GM21447 (cell line): Measurements from ENCODE around the gene MINDY4.

ENCODE experiments used
- ATAC-seq: cut with Tn5 transposase; IDR thresholded peaks from one replicate; pipeline ENCODE4 v1.9.1; 2021; ENCODE audit not compliant: unreplicated experiment

The MINDY4 gene

GRCh38 chr7:30771174-30771879 lies at the start of gene MINDY4:
Gene MINDY4, plus strand, starts transcription at chr7:30771417. Its CDS starts 77 bp downstream, at chr7:30771494.
- ATAC-seq: peak; percentile 73

- no peak for ATAC-seq
Observed at GRCh38 chr7:30722187-30722586, 49.0 kb upstream of the MINDY4 start.

GRCh38 chr7:30722671-30723070 lies 48.5 kb upstream of the MINDY4 start:
- no peak for ATAC-seq

GRCh38 chr7:30723776-30724175 lies 47.4 kb upstream of the MINDY4 start:
- no peak for ATAC-seq

- ATAC-seq: no peak
Observed at GRCh38 chr7:30726296-30727006, 44.8 kb upstream of the MINDY4 start.

- ATAC-seq: peak; percentile 57
Observed at GRCh38 chr7:30727061-30727945, 43.9 kb upstream of the MINDY4 start.

- ATAC-seq: no peak
Observed at GRCh38 chr7:30728591-30729100, 42.6 kb upstream of the MINDY4 start.

- ATAC-seq: no peak
Observed at GRCh38 chr7:30729642-30730041, 41.6 kb upstream of the MINDY4 start.

- no peak for ATAC-seq
Observed at GRCh38 chr7:30730097-30730496, 41.1 kb upstream of the MINDY4 start.

- ATAC-seq: no peak
Observed at GRCh38 chr7:30730996-30731395, 40.2 kb upstream of the MINDY4 start.

- no peak for ATAC-seq
Observed at GRCh38 chr7:30731581-30731980, 39.6 kb upstream of the MINDY4 start.

GRCh38 chr7:30732606-30733005 lies 38.6 kb upstream of the MINDY4 start:
- ATAC-seq: no peak

- no peak for ATAC-seq
Observed at GRCh38 chr7:30733216-30733615, 38.0 kb upstream of the MINDY4 start.

GRCh38 chr7:30733691-30734090 lies 37.5 kb upstream of the MINDY4 start:
- ATAC-seq: no peak

- ATAC-seq: no peak
Observed at GRCh38 chr7:30734497-30734896, 36.7 kb upstream of the MINDY4 start.

GRCh38 chr7:30735631-30736030 lies 35.6 kb upstream of the MINDY4 start:
- no peak for ATAC-seq

- ATAC-seq: no peak
Observed at GRCh38 chr7:30736291-30736690, 34.9 kb upstream of the MINDY4 start.

GRCh38 chr7:30738026-30738915 lies 32.9 kb upstream of the MINDY4 start:
- ATAC-seq: no peak

GRCh38 chr7:30739691-30740090 lies 31.5 kb upstream of the MINDY4 start:
- ATAC-seq: no peak

GRCh38 chr7:30740417-30741181 lies 30.6 kb upstream of the MINDY4 start:
- no peak for ATAC-seq
